ENCODE results near the gene DNAI2. TPM values are rescaled to one million over a fixed set of nuclear protein-coding genes. Genes with fewer than 3 reads are reported as not detected.

DNAI2 gene
- total RNA-seq, 1 donor from 2014 or later, result not detected

DNA sequence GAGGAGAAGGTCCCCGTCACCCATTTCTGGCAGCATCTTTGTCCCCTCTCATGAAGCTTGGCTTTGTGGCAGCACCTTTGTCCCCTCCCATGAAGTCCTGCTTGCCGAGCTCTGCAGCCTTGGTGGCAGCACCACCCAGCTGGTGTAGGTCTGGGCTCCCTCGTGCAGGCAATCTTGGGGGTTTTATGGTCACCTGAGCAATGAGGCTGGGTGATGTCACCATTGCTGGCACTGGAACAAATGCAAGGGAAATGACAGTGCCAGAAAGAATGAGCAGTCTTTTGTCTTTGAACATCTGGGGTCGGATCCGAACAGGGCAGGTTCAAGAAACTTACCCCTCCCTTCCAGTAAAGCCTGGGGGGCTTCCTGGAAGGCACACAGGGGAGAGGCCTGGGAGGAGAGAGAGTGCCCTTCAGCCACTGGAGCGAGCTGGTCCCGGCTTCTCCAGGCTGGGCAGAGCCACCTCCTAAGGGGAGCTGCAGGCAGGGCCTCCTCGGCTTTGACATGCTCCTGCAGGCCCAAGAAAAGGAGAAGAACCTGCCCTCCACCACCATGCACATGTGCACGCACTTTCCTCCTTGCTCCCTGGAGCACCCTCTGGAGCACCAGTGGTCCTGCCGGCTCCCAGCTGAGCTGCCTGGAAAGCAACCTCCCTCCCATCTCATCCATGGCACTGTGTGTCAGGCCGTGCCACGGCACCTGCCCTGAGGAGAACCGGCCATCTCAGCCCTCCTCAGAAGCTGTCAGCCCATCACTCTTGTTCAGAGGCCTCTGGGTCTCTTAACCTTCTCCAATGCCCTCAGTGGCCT is 71.6 kb downstream of the DNAI2 start:
- no peak overlapping the region for H3K27ac Mint-ChIP-seq (ENCODE audit: unreplicated experiment)
- TF ChIP-seq CTCF (conservative IDR thresholded peaks at IDR 0.05), result no peak
- DNase-seq (ENCODE audit: low read depth, low spot score), result no peak
- H3K4me3 Mint-ChIP-seq, result no peak overlapping the region
- no peaks in the 10 kb centered on the region for H3K36me3 Mint-ChIP-seq (ENCODE audit: low read depth)
- no peaks in the 10 kb centered on the region for H3K9me3 Mint-ChIP-seq
- peaks cover 37% of the 10 kb centered on the region for H3K27me3 Mint-ChIP-seq (ENCODE audit: low read depth)
- H3K4me1 Mint-ChIP-seq, result no peaks in the 10 kb centered on the region

- no peak for DNase-seq (ENCODE audit: low read depth, low spot score)
- Mint-ChIP-seq H3K4me3 (no peak overlapping the region), H3K27ac (ENCODE audit: unreplicated experiment) (no peak overlapping the region), H3K27me3 (ENCODE audit: low read depth) (peaks cover 57% of the 10 kb centered on the region), H3K4me1 (no peaks in the 10 kb centered on the region), H3K36me3 (ENCODE audit: low read depth) (no peaks in the 10 kb centered on the region), H3K9me3 (no peaks in the 10 kb centered on the region)
- no peak for TF ChIP-seq CTCF (conservative IDR thresholded peaks at IDR 0.05)
Measured at GRCh38 chr17:74347646-74348045, 73.6 kb downstream of the DNAI2 start.

DNA sequence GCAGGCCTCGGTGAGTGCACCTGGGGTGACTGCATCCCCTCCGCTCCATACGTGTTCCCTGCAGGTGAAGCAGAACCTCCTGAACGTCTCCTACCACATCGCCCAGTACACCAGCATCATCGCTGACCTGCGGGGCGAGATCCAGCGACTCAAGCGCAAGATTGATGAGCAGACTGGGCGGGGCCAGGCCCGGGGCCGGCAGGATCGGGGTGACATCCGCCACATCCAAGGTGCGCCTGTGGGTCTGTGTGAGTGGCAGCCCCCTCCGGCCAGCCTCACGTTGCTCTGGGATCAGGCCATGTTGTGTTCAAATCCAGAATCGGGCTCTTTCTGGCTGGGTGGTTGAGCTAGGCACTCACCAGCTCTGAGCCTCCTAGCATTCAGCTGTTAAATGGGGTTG is 75.1 kb downstream of the DNAI2 start:
- no peak for TF ChIP-seq CTCF (conservative IDR thresholded peaks at IDR 0.05)
- Mint-ChIP-seq H3K27ac (ENCODE audit: unreplicated experiment) (no peak overlapping the region), H3K4me3 (no peak overlapping the region), H3K4me1 (peaks cover 4% of the 10 kb centered on the region), H3K27me3 (ENCODE audit: low read depth) (peaks cover 72% of the 10 kb centered on the region), H3K36me3 (ENCODE audit: low read depth) (no peaks in the 10 kb centered on the region), H3K9me3 (no peaks in the 10 kb centered on the region)
- no peak for DNase-seq (ENCODE audit: low read depth, low spot score)

- no peak for TF ChIP-seq CTCF (conservative IDR thresholded peaks at IDR 0.05)
- no peak for DNase-seq (ENCODE audit: low read depth, low spot score)
- Mint-ChIP-seq H3K27me3 (ENCODE audit: low read depth) (peaks cover 85% of the 10 kb centered on the region), H3K4me3 (no peak overlapping the region), H3K4me1 (peaks cover 6% of the 10 kb centered on the region), H3K27ac (ENCODE audit: unreplicated experiment) (no peak overlapping the region), H3K9me3 (no peaks in the 10 kb centered on the region), H3K36me3 (ENCODE audit: low read depth) (no peaks in the 10 kb centered on the region)
Measured at GRCh38 chr17:74350486-74350885, 76.5 kb downstream of the DNAI2 start.

DNA sequence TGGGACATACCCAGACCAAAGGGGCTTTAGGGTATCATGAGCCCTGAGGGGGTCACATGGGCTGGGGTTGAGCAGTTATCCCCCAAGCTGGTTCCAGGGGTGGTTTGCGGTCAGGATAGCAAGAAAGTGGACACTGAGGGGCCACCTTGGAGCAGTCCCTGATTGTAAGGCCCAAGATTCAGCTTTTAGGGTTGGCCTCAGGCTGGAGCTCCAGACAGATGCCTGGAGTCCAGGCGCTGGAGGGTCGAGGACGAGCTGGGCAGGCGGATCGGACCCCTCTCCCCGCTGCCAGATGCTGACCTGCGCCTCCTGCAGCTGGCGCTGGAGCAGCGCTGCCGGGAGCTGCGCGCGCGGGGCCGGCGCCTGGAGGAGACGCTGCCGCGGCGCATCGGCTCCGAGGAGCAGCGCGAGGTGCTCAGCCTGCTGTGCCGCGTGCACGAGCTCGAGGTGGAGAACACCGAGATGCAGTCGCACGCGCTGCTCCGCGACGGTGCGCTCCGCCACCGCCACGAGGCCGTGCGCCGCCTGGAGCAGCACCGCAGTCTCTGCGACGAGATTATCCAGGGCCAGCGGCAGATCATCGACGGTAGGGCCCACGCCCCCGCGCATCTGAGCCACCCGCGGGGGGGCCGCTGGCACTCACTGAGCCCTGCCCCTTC is 77.6 kb downstream of the DNAI2 start:
- Mint-ChIP-seq H3K27ac (ENCODE audit: unreplicated experiment) (no peak overlapping the region), H3K36me3 (ENCODE audit: low read depth) (no peaks in the 10 kb centered on the region), H3K9me3 (no peaks in the 10 kb centered on the region), H3K4me1 (peaks cover 6% of the 10 kb centered on the region), H3K4me3 (no peak overlapping the region), H3K27me3 (ENCODE audit: low read depth) (peaks cover 96% of the 10 kb centered on the region)
- DNase-seq (ENCODE audit: low read depth, low spot score), result no peak
- peak; percentile 38 for TF ChIP-seq CTCF (conservative IDR thresholded peaks at IDR 0.05)
